HG03342 (cell line): ENCODE results near the gene FGD3.
"Not testable (repeated sequence)": the region's sequence is repeated elsewhere in the genome, so short reads cannot be mapped to it uniquely, and the experiment has no call there.

Source experiments
- ATAC-seq: cut with Tn5 transposase; IDR thresholded peaks from one replicate; pipeline ENCODE4 v1.9.1; 2021; ENCODE audit warnings: mild to moderate bottlenecking, moderate library complexity; ENCODE audit not compliant: unreplicated experiment

Gene FGD3

DNA sequence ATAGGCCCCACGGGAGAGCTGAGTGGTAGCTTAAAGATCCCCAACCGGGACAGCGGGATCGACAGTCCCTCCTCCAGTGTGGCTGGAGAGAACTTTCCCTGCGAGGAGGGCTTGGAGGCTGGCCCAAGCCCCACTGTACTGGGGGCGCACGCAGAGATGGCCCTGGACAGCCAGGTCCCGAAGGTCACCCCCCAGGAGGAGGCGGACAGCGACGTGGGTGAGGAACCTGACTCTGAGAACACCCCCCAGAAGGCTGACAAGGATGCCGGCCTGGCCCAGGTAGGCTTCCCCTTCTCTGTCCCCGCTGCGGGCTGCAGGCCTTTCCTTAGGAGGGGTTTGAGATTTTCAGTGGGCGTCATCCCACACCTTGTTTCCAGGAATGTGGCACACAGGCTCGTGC, 29.1 kb downstream of the FGD3 start:
- no peak for ATAC-seq

DNA sequence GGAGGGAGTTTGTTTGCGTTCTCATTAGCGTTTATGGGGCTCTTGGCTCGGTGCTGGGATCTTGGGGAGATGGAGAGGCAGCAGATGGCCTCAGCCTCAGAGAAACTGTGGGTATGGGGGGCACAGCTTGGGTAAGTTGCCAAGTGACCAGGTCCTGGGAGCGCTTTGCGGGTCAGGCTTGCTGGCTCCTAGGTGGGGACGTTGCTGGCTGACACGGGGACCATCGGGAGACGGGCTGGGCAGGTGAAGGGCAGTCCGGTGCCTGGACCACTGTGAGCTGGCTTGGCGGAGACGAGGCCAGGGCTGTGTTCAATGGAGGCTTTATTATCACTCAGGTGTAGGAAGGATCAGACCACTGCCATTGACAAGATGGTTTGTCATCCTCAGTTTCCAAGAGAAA, 30.0 kb downstream of the FGD3 start:
- ATAC-seq: no peak

- ATAC-seq: no peak
Observed at GRCh38 chr9:92978345-92978875, 31.1 kb downstream of the FGD3 start.

DNA sequence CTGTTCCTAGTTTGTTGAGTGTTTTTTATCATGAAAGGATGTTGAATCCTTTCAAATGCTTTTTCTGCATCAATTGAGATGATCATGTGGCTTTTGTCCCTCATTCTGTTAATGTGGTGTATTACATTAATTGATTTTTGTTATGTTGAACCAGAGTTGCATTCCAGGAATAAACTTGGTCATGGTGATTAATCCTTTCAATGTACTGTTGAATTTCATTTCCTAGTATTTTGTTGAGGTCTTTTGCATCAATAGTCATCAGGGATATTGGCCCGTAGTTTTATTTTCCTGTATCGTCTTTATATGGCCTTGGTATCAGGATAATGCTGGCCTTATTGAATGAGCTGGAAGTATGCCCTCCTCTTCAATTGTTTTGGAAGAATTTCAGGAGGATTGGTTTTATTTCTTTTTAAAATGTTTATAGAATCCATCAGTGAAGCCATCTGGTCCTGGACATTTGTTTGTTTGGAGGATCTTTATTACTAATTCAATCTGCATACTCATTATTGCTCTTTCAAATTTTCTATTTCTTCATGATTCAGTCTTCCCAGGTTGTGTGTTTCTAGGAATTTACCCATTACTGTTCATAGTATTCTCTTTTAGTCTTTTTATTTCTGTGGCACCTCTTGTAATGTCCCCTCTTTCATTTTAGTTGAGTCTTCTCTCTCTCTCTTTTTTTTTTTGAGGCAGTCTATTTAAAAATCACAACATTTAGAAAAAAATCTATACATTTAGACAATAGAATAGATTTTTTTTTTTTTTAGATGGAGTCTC, 32.1 kb downstream of the FGD3 start:
- no peak for ATAC-seq

GRCh38 chr9:92980085-92980745, 32.9 kb downstream of the FGD3 start:
- ATAC-seq: no peak

DNA sequence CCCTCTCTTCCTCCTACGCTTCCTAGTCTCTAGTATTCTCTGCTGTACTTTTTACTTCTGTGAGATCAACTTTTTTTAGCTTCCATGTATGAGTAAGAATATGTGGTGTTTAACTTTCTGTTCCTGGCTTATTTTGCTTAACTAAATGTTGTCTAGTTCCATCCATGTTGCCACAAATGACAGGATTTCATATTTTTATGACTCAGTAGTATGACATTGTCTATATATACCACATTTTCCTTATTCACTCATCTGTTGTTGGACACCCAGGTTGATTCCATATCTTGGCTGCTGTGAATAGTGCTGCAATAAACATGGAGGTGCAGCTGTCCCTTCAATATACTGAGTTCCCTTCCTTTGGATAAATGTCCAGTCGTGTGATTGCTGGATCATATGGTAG, 34.8 kb downstream of the FGD3 start:
- no peak for ATAC-seq

DNA sequence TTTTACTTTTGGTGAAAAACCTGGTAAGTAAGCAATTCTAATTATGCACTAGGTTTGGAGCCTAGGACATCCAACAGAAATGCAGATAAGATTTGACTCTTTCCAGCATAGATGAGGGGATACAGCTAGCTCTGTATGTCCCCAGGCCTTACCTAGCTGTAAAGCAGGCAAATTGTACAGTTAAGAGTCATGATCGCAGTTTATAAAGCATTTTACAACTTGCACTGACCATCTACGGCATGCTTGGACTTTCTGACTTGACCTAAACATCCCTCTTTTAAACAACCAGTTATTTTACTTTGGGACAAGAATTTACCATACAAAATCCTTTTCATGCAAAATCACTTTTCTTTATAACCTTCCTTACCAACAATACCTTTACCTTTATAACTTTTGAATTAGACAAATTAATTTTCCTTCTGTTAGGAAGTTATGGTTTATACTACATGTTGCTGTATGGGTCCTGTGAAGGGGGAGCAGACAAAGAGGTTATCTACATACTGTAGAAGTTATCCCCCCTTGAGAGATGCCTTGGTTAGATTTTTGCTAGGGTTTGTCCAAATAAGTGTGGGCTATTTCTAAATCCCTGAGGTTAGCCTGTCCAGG, 36.8 kb downstream of the FGD3 start:
- no peak for ATAC-seq

DNA sequence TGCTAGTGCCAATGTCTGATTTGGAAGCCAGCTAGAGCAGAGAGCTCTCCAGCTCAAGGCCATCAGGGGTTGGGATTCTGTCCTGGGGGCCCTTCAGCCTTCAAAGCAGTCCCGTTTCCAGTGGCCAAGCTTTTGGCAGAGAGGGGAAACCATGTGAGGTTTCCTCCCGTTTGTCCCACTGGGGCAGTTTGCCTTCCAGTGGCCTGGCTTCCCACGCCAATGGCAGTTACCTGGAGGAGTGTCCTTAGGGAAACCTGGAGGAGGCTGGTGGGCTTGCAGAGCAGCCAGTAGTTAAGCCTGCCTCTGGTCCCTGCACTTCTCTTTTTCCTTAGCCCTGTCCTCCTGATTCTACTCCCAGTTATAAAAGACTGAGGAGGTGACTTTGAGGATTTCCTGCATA, 37.7 kb downstream of the FGD3 start:
- no peak for ATAC-seq

GRCh38 chr9:92986176-92987119, 39.1 kb downstream of the FGD3 start:
- ATAC-seq: no peak

DNA sequence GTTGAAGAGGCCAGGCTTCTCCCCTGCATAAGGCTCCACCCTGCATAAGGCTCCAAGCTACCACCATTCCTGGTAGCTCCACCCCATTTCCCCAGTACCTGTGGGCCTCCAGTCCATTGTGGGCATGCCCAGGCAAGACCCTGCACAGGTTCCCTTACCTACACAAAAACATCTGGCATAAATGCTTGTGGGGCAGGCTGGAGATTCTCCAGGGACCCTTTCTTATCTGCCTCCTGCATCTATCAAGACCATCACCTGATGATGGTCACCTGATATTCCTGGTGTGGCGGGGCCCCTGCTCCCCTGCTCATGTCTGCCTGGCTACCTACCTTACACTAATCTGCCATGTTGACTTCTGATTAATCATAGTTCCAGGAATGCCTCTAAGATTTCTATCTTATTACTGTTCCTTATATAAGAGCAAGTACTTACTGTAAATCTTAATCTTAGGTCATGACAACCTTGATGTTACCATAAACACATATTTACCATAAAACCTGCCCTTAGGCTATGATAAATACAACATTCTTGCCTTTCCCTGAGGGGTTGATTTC, 41.0 kb downstream of the FGD3 start:
- no peak for ATAC-seq

- ATAC-seq: no peak
Observed at GRCh38 chr9:92989561-92989960, 42.2 kb downstream of the FGD3 start.

DNA sequence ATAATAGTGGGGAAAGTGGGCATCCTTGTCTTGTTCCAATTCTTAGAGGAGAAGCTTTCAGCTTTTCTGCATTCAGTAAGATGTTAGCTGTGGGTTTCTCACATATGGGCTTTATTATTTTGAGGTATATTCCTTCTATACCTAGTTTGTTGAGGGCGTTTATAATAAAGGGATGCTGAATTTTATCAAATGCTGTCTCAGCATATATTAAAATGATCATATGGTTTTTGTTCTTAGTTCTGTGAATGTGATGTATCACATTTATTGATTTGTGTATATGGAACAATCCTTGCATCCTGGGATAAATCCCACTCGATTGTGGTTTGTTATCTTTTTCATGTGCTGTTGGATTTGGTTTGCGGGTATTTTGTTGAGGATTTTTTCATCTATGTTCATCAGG, 43.1 kb downstream of the FGD3 start:
- no peak for ATAC-seq

DNA sequence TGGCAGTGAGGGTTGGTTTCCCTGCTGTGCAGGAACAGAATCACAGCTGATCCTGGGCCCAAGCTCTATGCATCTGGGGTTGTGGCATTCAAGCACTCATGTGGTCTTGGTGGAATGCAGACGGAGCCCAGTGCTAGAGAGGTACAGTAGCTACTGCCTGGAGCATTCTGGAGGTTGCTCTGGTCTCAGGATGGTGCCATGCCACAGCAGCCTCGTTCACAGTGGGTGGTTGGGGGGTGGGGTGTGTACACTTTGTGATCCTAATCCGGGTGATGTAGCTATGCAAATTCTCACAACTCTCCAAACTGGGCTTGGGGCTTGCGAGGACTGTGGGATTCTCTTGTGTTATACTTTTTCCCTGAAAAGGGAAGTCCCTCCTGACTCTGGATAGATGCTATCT, 45.2 kb downstream of the FGD3 start:
- no peak for ATAC-seq

DNA sequence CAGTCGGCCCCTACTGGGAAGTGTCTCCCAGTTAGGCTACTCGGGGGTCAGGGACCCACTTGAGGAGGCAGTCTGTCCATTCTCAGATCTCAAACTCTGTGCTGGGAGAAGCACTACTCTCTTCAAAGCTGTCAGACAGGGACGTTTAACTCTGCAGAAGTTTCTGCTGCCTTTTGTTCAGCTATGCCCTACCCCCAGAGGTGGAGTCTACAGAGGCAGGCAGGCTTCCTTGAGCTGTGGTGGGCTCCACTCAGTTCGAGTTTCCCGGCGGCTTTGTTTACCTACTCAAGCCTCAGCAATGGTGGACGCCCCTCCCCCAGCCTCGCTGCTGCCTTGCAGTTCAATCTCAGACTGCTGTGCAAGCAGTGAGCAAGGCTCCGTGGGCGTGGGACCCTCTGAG, 51.5 kb downstream of the FGD3 start:
- ATAC-seq: not testable (repeated sequence)

DNA sequence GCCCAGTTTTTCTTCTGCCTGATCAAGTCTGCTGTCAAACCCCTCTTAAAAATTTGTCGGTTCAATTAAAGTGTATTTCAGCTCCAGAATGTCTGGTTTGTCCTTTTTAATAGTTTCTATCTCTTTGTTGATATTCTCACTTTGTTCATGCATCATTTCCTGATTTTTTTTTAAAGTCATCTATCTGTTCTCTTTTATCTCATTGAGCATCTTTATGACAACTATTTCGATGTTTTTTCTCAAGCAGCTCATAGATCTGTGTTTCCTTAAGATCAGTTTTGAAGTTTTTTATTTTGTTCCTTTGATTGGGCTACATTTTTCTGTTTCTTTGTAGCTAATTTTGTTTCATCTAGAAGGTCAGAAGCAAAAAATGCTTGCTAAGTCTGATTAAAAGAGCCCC, 53.7 kb downstream of the FGD3 start:
- no peak for ATAC-seq

DNA sequence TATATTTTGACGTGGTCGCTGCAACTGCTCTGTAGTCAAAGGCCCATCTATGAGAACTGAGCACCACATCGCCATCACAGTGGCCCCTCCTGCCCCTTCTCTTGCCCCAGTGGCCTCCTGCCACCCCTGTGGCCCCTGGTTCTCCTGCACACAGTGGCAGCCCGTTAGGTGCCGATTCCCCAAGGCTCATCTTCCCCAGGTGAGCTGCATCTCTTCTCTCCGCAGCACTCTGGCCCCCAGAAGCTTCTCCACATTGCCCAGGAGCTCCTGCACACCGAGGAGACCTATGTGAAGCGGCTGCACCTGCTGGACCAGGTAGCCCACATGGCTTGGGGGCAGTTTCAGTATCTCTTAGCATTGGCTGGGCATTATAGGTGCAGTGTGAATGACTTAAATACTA, 55.4 kb downstream of the FGD3 start:
- ATAC-seq: no peak

- ATAC-seq: no peak
Observed at GRCh38 chr9:93003552-93004407, 56.5 kb downstream of the FGD3 start.

DNA sequence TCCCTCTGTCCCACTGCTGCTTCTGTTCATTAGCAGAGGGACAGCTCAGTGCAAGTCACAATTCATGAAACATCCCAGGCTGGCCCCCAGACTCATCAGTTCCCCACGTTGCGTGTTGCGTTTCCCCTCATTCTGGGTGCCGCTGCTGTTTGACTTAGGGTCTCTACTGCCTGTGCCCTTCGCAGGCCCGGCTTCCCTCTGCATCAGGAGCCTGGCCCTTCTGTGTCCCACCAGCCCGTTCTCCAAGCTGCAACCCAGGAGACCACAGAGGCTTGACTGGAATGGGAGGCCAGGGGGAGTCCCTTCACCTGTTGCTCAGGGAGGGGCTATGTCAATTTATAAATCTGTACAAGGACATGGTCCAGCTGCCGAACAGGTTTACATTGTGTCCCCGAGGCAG, 57.2 kb downstream of the FGD3 start:
- no peak for ATAC-seq

DNA sequence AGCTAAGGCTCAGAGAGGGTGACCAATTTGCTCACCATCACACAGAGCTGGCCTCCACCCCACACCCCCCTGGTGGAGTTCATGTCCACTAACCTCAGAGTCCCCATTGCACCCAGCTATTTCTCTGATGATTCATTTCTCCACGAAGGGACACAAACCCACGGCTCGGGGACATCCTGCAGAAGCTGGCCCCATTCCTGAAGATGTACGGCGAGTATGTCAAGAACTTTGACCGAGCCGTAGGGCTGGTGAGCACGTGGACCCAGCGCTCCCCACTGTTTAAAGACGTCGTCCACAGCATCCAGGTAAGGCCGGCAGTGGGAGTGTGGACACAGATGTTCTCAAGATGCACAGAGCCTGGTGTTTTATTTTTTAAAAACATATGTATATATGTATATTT, 58.6 kb downstream of the FGD3 start:
- no peak for ATAC-seq
